ENCODE data around the gene APPBP2. TPM values are rescaled to one million over a fixed set of nuclear protein-coding genes. Genes with fewer than 3 reads are reported as not detected.

Gene APPBP2
- total RNA-seq, 1 experiment from 2014 or later, result 25.8 TPM

DNA sequence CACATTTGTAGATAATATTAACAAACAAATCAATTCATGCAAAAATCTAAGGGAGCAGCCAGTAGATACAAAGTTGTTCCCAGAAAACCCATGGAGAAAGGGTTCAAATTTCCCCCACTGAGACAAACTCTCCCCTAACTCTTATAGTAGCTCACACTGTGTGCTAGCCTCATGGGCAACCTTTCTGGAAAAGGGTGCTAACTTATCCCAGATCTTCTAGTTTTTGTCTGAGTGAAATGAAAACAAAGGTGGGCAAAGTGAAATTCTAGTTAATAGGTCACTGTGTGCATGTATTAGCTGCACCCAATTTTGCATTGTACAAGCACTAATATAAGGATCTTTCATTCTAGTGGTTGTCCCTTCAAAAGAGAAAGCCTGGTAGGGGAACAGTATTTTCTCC is 124.2 kb downstream of the APPBP2 start:
- no peaks in the 10 kb centered on the region for H3K9me3 ChIP-seq (ENCODE audit: control insufficient read depth, insufficient read depth, low read depth, low read length)
- BruUV-seq (replicated peaks), result no TSS peak
- no peaks in the 10 kb centered on the region for H3K27me3 ChIP-seq (ENCODE audit: control insufficient read depth, insufficient read depth, low read length)
- no peak overlapping the region for H3K4me3 ChIP-seq (ENCODE audit: low read depth in 2 of 2, low read length in 2 of 2)
- DNase-seq (ENCODE audit: low read depth, low spot score) (no peak), ATAC-seq (no peak)
- no peak overlapping the region for H3K27ac ChIP-seq (ENCODE audit: low read length)
- CTCF ChIA-PET, result no interaction called here
- POLR2A ChIA-PET, result interaction anchor here (0.6 kb wide), 1 partner anchor 251 kb away, joined by 3 read pairs; no protein-coding TSS in a partner anchor
- intact Hi-C loops (cut with micrococcal nuclease; ENCODE audit: unreplicated experiment), result no loop called here
- no peaks in the 10 kb centered on the region for H3K36me3 ChIP-seq (ENCODE audit: control insufficient read depth, insufficient read depth, low read length)
- TF ChIP-seq TCF7L2 (IDR thresholded peaks at IDR 0.05; ENCODE audit: low read depth, low read length) (no peak), POLR2AphosphoS5 (IDR thresholded peaks at IDR 0.05; ENCODE audit: low read depth, low read length) (no peak), SIN3A (IDR thresholded peaks at IDR 0.05; ENCODE audit: borderline replicate concordance, insufficient read depth, low read depth, low read length) (no peak)
- TF ChIP-seq, protein P1, sequence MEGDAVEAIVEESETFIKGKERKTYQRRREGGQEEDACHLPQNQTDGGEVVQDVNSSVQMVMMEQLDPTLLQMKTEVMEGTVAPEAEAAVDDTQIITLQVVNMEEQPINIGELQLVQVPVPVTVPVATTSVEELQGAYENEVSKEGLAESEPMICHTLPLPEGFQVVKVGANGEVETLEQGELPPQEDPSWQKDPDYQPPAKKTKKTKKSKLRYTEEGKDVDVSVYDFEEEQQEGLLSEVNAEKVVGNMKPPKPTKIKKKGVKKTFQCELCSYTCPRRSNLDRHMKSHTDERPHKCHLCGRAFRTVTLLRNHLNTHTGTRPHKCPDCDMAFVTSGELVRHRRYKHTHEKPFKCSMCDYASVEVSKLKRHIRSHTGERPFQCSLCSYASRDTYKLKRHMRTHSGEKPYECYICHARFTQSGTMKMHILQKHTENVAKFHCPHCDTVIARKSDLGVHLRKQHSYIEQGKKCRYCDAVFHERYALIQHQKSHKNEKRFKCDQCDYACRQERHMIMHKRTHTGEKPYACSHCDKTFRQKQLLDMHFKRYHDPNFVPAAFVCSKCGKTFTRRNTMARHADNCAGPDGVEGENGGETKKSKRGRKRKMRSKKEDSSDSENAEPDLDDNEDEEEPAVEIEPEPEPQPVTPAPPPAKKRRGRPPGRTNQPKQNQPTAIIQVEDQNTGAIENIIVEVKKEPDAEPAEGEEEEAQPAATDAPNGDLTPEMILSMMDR (IDR thresholded peaks at IDR 0.05), result no peak
- TF ChIP-seq, protein P2, sequence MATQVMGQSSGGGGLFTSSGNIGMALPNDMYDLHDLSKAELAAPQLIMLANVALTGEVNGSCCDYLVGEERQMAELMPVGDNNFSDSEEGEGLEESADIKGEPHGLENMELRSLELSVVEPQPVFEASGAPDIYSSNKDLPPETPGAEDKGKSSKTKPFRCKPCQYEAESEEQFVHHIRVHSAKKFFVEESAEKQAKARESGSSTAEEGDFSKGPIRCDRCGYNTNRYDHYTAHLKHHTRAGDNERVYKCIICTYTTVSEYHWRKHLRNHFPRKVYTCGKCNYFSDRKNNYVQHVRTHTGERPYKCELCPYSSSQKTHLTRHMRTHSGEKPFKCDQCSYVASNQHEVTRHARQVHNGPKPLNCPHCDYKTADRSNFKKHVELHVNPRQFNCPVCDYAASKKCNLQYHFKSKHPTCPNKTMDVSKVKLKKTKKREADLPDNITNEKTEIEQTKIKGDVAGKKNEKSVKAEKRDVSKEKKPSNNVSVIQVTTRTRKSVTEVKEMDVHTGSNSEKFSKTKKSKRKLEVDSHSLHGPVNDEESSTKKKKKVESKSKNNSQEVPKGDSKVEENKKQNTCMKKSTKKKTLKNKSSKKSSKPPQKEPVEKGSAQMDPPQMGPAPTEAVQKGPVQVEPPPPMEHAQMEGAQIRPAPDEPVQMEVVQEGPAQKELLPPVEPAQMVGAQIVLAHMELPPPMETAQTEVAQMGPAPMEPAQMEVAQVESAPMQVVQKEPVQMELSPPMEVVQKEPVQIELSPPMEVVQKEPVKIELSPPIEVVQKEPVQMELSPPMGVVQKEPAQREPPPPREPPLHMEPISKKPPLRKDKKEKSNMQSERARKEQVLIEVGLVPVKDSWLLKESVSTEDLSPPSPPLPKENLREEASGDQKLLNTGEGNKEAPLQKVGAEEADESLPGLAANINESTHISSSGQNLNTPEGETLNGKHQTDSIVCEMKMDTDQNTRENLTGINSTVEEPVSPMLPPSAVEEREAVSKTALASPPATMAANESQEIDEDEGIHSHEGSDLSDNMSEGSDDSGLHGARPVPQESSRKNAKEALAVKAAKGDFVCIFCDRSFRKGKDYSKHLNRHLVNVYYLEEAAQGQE (IDR thresholded peaks at IDR 0.05; ENCODE audit: insufficient read depth in 1 of 2, low read depth in 2 of 2, low read length in 1 of 2), result no peak
- in situ Hi-C loops (cut with HindIII; ENCODE audit: low pct_unique_long_range_greater_than_20kb, low sequenced_read_pairs), result no loop called here
- H3K4me1 ChIP-seq (ENCODE audit: control insufficient read depth, insufficient read depth, low read length), result no peaks in the 10 kb centered on the region

DNA sequence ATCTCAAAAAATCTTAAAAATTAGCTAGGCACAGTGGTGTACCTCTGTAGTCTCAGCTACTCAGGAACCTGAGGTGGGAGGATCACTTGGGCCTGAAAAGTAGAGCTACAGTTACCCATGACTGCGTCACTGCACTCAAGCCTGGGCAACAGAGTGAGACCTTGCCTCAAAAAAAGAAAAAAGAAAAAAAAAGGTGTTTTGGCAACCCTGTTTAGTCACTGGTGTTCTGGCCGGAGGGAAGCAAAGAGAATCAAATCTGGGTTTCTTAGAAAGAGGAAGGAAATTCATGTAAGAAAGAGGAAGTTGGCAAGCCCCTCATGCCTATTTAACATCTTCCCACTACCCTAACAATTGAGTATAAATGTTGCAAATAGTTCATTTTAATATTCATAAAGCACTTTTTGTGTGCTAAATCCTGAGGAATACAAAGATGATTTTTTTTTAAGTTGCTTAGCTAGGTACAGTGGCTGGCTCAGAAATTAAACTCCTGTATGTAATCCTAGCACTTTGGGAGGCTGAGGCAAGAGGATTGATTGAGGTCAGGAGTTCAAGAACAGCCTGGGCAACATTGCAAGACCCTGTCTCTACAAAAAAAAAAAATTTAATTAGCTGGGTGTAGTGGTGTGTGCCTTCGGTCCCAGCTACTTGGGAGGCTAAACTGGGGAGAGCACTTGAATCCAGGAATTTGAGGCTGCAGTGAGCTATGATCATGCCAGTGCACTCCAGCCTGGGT is 127.6 kb downstream of the APPBP2 start:
- Histone ChIP-seq H3K4me3 (ENCODE audit: low read depth in 2 of 2, low read length in 2 of 2) (no peak overlapping the region), H3K27ac (ENCODE audit: low read length) (no peak overlapping the region), H3K9me3 (ENCODE audit: control insufficient read depth, insufficient read depth, low read depth, low read length) (no peaks in the 10 kb centered on the region), H3K27me3 (ENCODE audit: control insufficient read depth, insufficient read depth, low read length) (no peaks in the 10 kb centered on the region), H3K36me3 (ENCODE audit: control insufficient read depth, insufficient read depth, low read length) (no peaks in the 10 kb centered on the region), H3K4me1 (ENCODE audit: control insufficient read depth, insufficient read depth, low read length) (no peaks in the 10 kb centered on the region)
- POLR2A ChIA-PET, result no interaction called here
- CTCF ChIA-PET, result no interaction called here
- DNase-seq (ENCODE audit: low read depth, low spot score) (no peak), ATAC-seq (no peak)
- in situ Hi-C loops (cut with HindIII; ENCODE audit: low pct_unique_long_range_greater_than_20kb, low sequenced_read_pairs), result no loop called here
- intact Hi-C loops (cut with micrococcal nuclease; ENCODE audit: unreplicated experiment), result no loop called here
- BruUV-seq (replicated peaks), result no TSS peak
- no peak for TF ChIP-seq SIN3A (IDR thresholded peaks at IDR 0.05; ENCODE audit: borderline replicate concordance, insufficient read depth, low read depth, low read length)
- TF ChIP-seq, protein P2 (IDR thresholded peaks at IDR 0.05; ENCODE audit: insufficient read depth in 1 of 2, low read depth in 2 of 2, low read length in 1 of 2), result no peak
- TF ChIP-seq, protein P1 (IDR thresholded peaks at IDR 0.05), result no peak
- TF ChIP-seq TCF7L2 (IDR thresholded peaks at IDR 0.05; ENCODE audit: low read depth, low read length), result no peak
- no peak for TF ChIP-seq POLR2AphosphoS5 (IDR thresholded peaks at IDR 0.05; ENCODE audit: low read depth, low read length)
